Ectodermal cell (in vitro differentiated cells): ENCODE data around the gene ECEL1.
"Not testable (repeated sequence)": the region's sequence is repeated elsewhere in the genome, so short reads cannot be mapped to it uniquely, and the experiment has no call there.

ENCODE experiments used
- H3K27ac ChIP-seq: 2 replicates; pipeline ENCODE4 v1.7.0; 2013; ENCODE audit warnings: mild to moderate bottlenecking, low read depth, low read length; ENCODE audit not compliant: insufficient read depth, poor library complexity, severe bottlenecking
- H3K27me3 ChIP-seq: 2 replicates; pipeline ENCODE4 v1.7.0; 2013; ENCODE audit warnings: mild to moderate bottlenecking, low read length; ENCODE audit not compliant: insufficient read depth, control insufficient read depth, poor library complexity, severe bottlenecking
- H3K36me3 ChIP-seq: one replicate; pipeline ENCODE4 v1.7.0; 2013; ENCODE audit warnings: low read length; ENCODE audit not compliant: control insufficient read depth, insufficient read depth
- H3K4me1 ChIP-seq: one replicate; pipeline ENCODE4 v1.7.0; 2013; ENCODE audit warnings: low read length; ENCODE audit not compliant: control insufficient read depth, insufficient read depth
- H3K4me3 ChIP-seq: 2 replicates; pipeline ENCODE4 v1.7.0; 2013; ENCODE audit warnings: low read depth, low read length, control low read depth; ENCODE audit not compliant: insufficient read depth
- H3K9me3 ChIP-seq: 2 replicates; pipeline ENCODE4 v1.7.0; 2013; ENCODE audit warnings: mild to moderate bottlenecking, low read length, moderate library complexity; ENCODE audit not compliant: control insufficient read depth
- WGBS, 2 experiments: methylation state at CpG; one replicate each; pipeline ENCODE4 v1.1.7; 2013; ENCODE audit warnings: missing lambda C conversion rate in 2 of 2; 5-methylcytosine and 5-hydroxymethylcytosine counted together

The ECEL1 gene

GRCh38 chr2:232458661-232459418, 28.8 kb downstream of the ECEL1 start:
- Histone ChIP-seq H3K36me3 (no peaks in the 10 kb centered on the region), H3K4me1 (no peaks in the 10 kb centered on the region), H3K9me3 (no peaks in the 10 kb centered on the region), H3K27me3 (no peaks in the 10 kb centered on the region), H3K27ac (no peak overlapping the region), H3K4me3 (no peak overlapping the region)
- 95 to 96% methylated on average over 56 of the region's 56 CpGs for WGBS, 2 experiments

- H3K27me3 ChIP-seq: no peaks in the 10 kb centered on the region
- 93% methylated on average over 25 of the region's 25 CpGs for WGBS, 2 experiments
Observed at GRCh38 chr2:232458051-232458660, 29.5 kb downstream of the ECEL1 start.

GRCh38 chr2:232457121-232458011, 30.3 kb downstream of the ECEL1 start:
- no peaks in the 10 kb centered on the region for H3K4me1 ChIP-seq
- H3K27ac ChIP-seq: no peak overlapping the region
- 93 to 94% methylated on average over 21 of the region's 21 CpGs for WGBS, 2 experiments
- H3K9me3 ChIP-seq: no peaks in the 10 kb centered on the region
- H3K36me3 ChIP-seq: no peaks in the 10 kb centered on the region
- no peaks in the 10 kb centered on the region for H3K27me3 ChIP-seq
- H3K4me3 ChIP-seq: no peak overlapping the region

More at GRCh38 chr2:232458051-232458660, 29.5 kb downstream of the ECEL1 start:
- no peaks in the 10 kb centered on the region for H3K36me3 ChIP-seq
- no peaks in the 10 kb centered on the region for H3K4me1 ChIP-seq
- H3K27ac ChIP-seq: no peak overlapping the region
- H3K4me3 ChIP-seq: no peak overlapping the region
- no peaks in the 10 kb centered on the region for H3K9me3 ChIP-seq

- no peaks in the 10 kb centered on the region for H3K27me3 ChIP-seq
- no peaks in the 10 kb centered on the region for H3K9me3 ChIP-seq
- no peak overlapping the region for H3K27ac ChIP-seq
- 94 to 95% methylated on average over 27 of the region's 27 CpGs for WGBS, 2 experiments
- no peaks in the 10 kb centered on the region for H3K4me1 ChIP-seq
- H3K4me3 ChIP-seq: no peak overlapping the region
- H3K36me3 ChIP-seq: no peaks in the 10 kb centered on the region
Observed at GRCh38 chr2:232456296-232457120, 31.1 kb downstream of the ECEL1 start.

GRCh38 chr2:232455426-232456255, 32.0 kb downstream of the ECEL1 start, which contains the start of gene ALPI:
ALPI (plus strand) TSS chr2:232456153; CDS start chr2:232456200, 47 bp downstream.
- no peaks in the 10 kb centered on the region for H3K27me3 ChIP-seq
- no peak within 1 kb of the TSS for H3K27ac ChIP-seq
- H3K36me3 ChIP-seq: no peaks in the 10 kb centered on the region
- H3K4me1 ChIP-seq: no peaks in the 10 kb centered on the region
- WGBS, 2 experiments: 91% methylated on average over 14 of the region's 14 CpGs
- no peaks in the 10 kb centered on the region for H3K9me3 ChIP-seq
- no peak within 1 kb of the TSS for H3K4me3 ChIP-seq

GRCh38 chr2:232454630-232455029, 33.0 kb downstream of the ECEL1 start:
- no peak overlapping the region for H3K4me3 ChIP-seq
- H3K27me3 ChIP-seq: peaks cover 8% of the 10 kb centered on the region
- 88 to 92% methylated on average over 9 of the region's 9 CpGs for WGBS, 2 experiments

GRCh38 chr2:232451645-232452044, 36.0 kb downstream of the ECEL1 start:
- peaks cover 19% of the 10 kb centered on the region for H3K27me3 ChIP-seq
- H3K36me3 ChIP-seq, H3K4me1 ChIP-seq, H3K9me3 ChIP-seq, H3K27ac ChIP-seq, H3K4me3 ChIP-seq: not testable (repeated sequence)
- WGBS, 2 experiments: 88 to 89% methylated on average over 3 of the region's 3 CpGs

More at GRCh38 chr2:232454630-232455029, 33.0 kb downstream of the ECEL1 start:
- Histone ChIP-seq H3K9me3 (no peaks in the 10 kb centered on the region), H3K27ac (no peak overlapping the region), H3K4me1 (no peaks in the 10 kb centered on the region), H3K36me3 (no peaks in the 10 kb centered on the region)

- Histone ChIP-seq H3K36me3 (no peaks in the 10 kb centered on the region), H3K9me3 (no peaks in the 10 kb centered on the region), H3K27ac (no peak overlapping the region), H3K27me3 (peaks cover 22% of the 10 kb centered on the region), H3K4me1 (peaks cover 9% of the 10 kb centered on the region), H3K4me3 (no peak overlapping the region)
- 77 to 81% methylated on average over 12 of the region's 12 CpGs for WGBS, 2 experiments
Observed at GRCh38 chr2:232449964-232450363, 37.7 kb downstream of the ECEL1 start.

GRCh38 chr2:232448304-232448690, 39.3 kb downstream of the ECEL1 start:
- 22 to 23% methylated on average over 10 of the region's 10 CpGs for WGBS, 2 experiments

More at GRCh38 chr2:232448304-232448690, 39.3 kb downstream of the ECEL1 start:
- Histone ChIP-seq H3K9me3 (no peaks in the 10 kb centered on the region), H3K27me3 (peaks cover 22% of the 10 kb centered on the region), H3K27ac (no peak overlapping the region), H3K36me3 (no peaks in the 10 kb centered on the region), H3K4me3 (no peak overlapping the region), H3K4me1 (peaks cover 9% of the 10 kb centered on the region)
